ENCODE measurements around the gene PARL.

GRCh38 chr3:183931881-183932280 lies 47.2 kb upstream of the PARL start:
- TF ChIP-seq REST (IDR thresholded peaks at IDR 0.05; ENCODE audit: insufficient read depth in 1 of 2, low read depth in 2 of 2, low read length in 2 of 2) (no peak), POLR2AphosphoS5 (IDR thresholded peaks at IDR 0.05; ENCODE audit: low read depth, low read length) (no peak), TAF1 (IDR thresholded peaks at IDR 0.05; ENCODE audit: borderline replicate concordance, insufficient read depth, low read length) (no peak), FOXP2 (optimal IDR thresholded peaks at IDR 0.05; ENCODE audit: borderline replicate concordance, extremely low read depth, extremely low read length, insufficient read depth) (no peak), SIN3A (IDR thresholded peaks at IDR 0.05; ENCODE audit: borderline replicate concordance, insufficient read depth, low read length) (no peak)
